Hypothalamus (tissue), 51 donors: ENCODE measurements around the gene PRELID1.
A peak's percentile ranks its signal among the peaks of the same experiment; 100 is the strongest.

Experiments
- DNase-seq, 51 donors: peaks; one replicate each; lab custom pipeline; 2025; lab: John Stamatoyannopoulos, UW

PRELID1 gene

DNA sequence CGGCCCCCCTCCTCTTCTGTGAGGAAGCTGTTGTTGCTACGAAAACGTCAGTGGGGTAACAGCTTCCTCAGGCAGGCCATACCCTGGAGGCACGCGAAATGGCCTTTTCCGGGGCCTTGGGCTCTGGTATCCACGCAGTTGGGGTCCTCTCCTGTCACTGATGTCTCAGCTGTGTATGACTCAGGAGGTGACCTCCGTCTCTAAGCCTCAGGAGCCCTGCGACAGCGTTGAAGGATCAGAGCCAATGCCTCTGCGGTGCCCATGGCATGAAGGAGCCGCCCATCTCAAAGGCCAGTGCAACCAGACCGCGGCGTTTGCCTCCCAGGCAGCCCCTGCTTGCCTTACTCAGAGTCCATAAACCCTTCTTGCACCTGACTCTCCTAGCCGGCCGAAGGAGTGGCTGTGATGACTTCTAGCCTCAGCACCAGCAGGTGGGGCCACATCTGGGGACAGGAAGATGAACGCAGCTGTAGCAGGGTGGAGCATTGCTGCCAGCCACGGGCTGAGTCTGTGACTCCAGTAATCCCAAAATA is 9.1 kb downstream of the PRELID1 start:
- DNase-seq = no peak

DNA sequence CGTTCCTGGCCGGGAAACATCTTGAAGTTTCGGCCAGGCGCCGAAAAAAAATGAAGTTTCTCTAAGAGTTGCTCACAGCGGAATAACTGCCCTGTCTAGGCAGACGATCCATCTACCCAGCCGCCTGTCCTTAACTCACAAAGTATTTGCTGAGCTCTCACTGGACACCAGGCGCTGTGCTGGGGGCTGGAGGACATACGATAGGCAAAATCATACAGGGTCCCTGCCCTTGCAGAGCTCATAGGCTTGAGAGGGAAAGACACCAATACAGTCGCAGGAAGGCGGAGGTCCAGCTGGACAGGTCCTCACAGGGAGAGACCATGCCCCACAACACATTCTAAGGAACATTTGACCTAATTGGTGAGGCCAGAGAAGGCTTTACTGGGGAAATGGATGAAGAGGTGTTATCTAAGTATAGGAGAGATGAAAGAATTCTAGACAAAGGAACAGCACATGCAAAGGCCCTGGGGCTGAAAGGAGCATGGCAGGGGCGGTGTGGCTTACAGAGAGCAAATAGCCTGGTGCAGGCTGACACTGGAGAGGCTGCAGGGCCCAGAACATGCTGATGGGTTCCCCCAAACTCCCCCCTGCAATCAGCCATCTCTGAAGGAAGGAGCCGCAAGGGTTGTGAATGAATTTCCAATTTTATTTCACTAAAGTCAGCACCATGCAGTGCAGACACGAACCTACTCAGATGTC is 10.1 kb downstream of the PRELID1 start:
- DNase-seq = no peak

DNA sequence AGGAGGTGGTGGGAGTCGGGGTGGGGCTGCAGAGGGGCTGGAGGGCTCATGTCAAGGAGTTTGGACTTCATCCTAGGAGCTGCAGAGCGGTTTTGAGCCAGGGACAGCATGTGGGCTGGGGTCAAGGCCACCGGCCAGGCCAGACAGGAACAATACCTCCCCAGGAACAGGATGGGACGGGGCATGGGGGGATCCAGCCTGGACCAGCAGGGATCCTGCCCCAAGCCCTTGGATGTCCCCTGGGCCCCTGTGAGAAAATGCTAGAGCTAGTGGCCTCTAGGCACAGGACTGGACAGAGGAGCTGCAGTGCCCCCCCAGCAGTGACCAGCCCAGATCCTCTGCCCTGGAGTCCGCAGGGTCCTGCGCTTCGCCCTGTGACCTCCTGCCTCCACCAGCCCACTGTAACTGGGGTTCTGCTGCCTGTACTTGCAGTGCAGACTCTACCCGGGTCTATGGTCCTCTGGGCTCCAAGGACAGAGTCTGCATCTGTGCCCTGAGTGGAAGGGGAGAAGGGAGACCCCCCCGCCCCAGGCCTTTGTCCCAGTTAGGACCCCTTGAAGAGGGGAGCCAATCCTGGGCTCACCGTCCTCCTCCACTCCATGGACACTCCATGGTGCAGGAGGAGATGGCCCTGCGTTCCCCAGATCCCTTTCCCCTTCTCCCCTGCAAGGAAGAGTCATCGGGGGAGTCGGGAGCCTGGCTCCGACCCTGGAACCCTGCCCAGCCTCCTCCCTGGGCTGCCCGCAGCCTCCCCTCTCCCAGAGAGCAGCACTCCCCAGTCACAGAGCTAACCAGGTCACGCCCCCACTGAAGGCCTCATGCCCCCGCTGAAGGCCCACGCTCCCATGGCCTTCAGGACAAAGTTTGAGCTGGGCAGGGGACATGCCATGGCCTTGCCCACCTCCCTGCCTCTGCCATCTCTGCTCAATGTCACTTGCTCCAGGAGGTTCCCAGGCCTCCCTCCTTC is 11.1 kb downstream of the PRELID1 start:
- no peak for DNase-seq

DNA sequence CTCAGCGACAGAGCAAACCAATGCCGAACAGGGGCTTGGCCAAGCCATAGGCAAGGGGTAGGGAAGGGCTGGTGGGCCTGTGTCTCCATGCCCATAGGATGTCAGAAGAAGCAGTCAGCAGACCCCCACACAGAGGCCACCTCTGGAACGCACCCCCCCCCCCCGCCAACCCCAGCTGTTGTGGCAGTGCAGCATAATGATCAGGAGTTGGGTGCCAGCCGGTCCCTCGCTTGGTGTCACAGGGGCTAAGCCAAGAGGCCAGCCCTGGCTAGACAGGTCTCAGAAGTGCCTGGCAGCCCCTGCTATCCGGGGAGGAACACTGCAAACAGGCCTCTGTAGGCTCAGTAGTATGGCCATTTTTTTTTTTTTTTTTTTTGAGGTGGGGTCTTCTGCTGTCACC is 11.8 kb downstream of the PRELID1 start:
- DNase-seq = no peak

DNA sequence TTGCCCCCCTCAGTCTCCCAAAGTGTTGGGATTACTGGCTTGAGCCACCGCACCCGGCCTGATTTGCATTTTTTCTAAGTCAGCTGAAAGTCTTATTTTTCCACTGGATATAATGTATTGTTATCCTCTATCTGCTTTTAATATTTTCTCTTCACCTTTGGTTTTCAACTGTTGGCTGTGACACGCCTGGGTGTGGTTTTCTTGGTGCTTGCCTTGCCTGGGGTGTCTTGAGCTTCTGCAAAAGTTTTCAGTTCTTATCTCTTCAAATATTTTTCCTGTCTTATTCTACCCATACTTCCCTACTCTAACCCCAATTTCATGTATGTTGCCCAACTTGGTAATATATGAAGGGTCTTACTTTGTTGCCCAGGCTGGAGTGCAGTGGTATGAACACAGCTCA is 12.4 kb downstream of the PRELID1 start:
- DNase-seq = no peak

DNA sequence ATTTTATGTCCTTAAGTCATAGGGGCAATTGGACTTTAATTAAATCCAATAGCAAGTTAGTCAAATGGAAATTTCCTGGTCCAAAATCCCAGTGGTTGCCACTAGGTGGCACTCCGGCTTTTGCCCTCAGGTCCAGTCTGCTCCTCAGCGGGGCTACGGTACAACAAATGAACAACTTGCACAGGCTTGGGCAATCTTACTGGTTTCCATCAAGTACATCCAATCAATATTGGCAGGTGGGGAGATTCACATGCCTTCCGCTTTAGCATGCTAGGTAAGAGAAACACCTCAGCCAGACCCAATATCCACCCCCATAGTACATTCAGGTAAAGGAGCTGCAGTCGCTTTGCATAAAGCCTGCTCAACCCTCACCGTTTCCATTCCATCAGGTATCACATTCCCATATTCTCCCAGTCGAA is 14.4 kb downstream of the PRELID1 start:
- DNase-seq = peak in 34 of 51 donors; percentile 3 to 72 (median 40)

DNA sequence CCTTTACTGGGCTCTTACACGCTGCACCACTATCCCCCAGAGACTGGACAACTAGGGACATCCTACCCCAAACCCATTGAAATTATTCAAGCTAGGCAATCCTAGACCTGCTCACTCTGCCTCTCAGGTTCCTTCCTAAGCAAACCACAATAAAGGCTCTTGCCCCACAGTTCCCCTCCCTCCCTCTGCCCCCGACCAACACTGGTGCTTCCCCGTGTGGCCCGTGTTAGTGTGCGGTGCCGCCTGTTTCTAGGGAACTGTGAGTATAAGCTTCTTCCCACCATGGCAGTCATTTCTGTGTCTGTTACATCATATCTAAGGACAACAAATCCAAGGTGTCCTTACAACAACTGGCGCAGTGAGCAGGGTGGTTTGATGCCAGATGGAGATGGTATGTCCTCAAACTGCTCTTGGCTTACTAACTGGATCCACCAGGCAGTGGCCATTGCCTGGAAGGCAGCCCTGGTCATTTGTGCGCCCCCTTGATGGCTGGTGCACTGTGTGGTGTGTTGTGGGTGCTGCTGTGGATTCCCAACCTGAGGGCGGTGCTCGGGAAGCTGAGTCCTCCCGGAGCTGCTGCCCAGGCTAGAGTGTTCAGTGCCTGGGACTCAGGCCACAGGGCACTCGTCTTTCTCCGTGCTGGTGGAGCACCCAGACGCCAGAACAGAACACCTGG is 16.5 kb downstream of the PRELID1 start:
- DNase-seq = no peak

DNA sequence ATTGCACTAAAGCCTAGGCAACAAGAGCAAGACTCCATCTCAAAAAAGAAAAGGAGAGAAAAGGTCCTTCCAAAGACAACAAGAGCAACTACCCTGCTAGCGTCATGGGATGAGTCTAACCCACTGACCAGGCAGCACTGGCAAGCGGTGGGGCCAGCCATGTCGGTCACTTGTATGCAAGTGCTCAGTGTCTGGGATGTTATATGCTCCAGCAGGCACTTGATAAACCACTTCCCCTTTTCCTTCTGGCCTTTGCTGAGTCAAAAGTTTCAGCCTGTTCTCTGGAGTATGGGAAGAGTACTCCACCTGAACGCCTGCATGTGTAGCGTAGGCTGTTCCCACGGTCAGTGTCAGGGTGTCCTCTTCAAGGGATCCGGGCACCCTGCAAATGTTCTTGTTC is 17.3 kb downstream of the PRELID1 start:
- DNase-seq = no peak

DNA sequence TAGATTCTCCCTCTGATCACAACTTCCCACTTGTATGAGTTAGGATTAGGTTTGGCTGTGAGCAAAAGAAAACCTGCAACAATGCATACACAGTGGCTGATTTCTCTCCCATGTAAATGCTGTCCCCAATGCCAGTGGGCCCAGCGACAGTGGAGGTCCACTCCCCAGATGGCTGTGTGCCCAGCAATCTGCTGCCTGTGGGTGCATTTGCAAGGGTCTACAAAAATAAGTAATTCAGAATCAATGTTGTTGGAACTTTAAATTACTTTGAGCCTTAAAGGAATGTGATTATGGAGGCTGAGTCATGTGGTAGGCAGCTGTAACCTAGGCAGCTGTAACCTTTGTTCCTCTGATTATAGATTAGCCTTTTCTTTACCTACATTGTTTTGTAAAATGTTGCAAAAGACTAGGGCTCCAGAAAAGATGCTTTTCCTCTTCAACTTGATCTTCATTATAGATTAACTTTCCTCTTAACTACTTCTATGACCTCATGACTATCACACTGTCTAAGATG is 22.3 kb downstream of the PRELID1 start:
- DNase-seq = no peak

DNA sequence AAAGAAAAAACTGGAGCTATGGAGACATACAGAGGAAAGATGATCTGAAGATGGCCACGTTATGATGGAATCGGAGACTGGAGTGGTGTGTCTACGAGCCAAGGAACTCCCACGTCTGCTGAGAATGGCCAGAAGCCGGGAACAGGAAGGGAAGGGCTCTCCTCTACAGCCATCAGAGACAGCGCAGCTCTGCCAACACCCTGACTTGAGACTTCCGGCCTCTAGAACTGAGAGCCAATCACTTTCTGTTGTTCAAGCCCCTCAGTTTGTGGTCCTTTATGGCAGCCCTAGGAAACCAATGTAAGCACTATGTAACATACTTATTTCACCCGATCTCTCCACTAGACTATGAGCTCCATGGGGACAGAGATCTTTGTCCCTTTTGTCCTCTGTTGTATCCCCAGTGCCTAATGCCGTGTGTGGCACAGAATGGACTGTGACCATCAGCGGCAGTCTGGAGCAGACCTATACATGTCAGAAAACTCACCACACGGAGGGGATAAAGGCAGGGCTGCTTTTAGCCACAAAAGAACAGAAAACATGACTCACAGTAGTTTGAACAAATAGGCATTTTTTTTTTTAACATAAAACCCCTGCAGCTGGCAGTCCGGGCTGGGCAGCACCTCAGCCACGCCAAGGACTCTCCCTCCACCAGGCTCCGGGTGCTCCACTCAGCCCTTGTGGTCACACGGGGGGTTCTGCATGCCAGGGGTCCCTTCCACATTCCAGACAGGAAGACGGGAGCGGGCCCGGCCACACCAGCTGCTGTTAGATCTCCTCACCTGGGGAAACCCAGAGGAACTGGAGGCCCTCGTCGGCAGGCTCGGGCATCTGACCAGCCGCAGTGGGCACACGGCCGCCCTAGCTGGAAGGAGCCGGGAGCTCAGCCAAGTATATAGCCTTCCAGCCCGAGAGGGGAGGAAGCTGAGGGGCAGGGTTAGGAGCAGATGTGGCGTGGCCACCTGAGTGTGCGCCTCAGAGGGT is 24.2 kb downstream of the PRELID1 start:
- no peak for DNase-seq

DNA sequence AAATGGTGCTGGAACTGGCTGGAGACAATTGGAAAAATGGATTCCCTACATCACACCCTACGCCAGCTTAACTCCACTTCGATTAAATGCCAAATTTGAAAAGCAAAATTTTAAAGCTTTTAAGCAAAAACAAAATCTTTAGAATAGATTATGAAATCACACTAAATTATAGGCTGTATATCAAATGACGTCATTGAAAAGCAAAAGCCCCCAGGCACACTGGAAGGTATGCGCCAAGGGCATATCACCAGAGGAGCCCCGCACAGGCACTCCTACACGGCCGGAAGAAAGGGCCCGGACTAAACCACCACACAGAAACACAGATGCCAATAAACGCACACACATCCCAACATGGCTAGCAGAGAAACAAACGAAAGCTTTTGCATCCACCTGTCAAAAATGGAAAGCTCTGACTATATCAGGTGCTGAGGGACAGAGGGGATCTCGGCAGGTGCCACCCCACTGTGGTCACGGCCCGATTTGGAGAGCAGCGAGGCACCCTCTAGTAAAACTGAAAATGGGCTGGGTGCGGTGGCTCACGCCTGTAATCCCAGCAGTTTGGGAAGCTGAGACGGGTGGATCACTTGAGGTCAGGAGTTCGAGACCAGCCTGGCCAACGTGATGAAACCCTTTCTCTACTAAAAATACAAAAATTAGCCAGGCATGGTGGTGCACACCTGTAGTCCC is 25.1 kb downstream of the PRELID1 start:
- DNase-seq = no peak

DNA sequence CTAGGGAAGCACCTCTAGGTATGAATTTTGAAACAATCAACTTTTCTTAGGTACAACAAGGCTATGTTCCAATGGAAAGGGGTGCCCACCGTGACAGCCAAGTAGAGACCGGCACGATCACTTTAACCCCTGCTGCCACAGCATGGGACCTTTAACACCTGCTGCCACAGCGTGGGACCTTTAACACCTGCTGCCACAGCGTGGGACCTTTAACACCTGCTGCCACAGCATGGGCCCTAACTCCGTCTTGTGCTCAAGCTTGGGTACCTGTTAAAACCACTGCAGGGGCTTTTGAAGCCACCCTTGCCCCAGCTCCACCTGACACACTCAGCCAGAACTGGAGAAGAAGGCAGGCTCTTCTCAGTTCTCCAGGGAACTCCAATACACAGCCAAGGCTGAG is 26.3 kb downstream of the PRELID1 start:
- DNase-seq = no peak

DNA sequence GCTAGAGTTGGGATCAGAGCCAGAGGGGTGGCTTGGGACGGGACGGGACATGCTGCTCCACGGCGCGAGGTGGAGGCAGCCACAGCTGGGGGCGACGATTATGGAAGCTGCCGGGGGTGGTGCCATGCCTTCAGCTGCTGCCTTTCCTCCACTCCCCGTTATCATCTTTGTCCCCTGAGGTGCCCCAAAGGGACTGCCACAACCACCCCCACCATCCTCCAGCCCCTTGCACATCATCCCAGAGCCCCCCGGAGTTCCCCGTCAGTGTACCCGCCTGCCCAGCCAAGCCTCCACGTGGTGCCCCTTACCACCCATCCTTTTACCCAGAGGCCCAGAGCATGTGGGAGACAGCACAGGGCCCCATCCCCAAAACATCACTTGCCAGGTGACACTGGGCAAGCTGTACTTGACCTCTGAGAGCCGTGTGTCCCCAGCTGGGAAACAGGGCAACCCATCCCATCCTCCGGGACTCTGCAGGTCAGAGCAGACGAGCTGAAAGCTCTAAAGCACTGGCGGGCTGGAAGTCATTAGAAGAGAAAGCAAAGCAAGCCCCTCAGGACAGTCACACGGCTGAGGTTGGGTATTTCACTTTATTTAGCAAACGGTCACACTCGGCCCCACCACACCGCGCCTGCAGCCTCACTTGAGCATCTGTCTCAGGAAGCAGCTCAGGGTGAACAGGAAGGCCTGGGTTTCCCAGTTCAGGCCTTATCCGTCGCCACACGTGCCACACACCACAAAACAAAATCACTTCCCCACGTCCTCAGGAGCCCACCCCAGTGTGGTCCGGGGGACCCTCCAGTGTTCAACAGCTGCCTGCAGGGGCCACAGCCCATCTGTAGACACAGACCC is 27.6 kb downstream of the PRELID1 start:
- no peak for DNase-seq

DNA sequence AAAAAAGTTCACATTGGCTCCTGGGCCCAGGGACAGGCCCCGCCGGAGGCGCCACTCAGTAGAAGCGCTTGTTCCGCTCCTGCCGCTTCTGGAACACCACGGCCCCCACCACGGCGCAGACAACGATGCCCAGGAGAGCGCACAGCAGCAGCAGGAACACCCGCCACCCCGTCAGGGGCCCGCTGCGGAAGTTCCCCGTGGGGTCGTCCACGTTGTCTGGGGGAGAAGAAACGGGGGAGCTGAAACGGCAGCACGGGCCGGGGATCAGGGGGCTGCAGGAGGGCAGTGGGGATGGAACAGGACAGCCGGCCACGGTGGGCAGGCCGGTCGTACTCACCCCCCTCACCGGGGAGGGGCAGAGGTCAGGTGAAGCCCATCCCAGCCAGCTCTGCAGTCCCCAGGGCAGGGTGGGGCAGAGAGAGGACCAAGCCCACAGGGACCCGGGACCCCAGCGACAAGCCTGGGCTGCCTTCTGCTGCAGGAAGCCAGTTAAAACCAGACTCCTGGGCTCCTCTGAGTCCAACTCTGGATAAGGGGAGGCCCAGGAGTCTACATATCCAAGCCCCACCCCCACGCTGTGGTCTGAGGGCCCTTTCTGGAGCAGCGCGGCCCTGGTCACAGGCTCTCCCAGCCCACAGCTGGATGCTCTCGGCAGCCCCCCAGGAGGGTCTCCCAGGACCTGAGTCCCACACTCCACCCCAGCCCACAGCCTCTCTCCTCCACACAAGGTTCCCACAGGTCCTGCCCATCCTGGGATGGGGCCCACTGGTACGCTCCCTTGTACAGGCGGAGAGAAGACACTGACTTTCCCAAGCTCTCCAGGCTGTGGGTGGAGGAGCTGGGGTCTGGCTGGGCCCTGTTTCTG is 28.7 kb downstream of the PRELID1 start:
- no peak for DNase-seq

DNA sequence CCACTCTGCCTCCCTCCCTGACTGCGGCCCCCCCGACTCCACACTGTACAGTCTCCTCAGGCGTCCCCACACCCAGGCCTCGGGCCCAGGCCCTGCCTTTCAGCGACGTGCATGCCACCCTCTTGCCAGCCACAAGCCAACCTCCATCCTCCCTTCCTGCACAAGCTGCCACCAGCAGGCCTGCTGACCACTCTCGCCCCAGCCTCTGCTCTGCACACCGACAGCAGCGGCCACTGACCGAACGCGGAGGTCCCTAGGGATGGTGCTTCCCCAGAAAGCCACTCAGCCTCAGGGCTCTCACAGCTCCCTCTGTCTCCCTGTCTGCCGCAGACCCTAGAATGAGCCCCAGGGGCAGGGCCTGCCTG is 29.3 kb downstream of the PRELID1 start:
- no peak for DNase-seq

DNA sequence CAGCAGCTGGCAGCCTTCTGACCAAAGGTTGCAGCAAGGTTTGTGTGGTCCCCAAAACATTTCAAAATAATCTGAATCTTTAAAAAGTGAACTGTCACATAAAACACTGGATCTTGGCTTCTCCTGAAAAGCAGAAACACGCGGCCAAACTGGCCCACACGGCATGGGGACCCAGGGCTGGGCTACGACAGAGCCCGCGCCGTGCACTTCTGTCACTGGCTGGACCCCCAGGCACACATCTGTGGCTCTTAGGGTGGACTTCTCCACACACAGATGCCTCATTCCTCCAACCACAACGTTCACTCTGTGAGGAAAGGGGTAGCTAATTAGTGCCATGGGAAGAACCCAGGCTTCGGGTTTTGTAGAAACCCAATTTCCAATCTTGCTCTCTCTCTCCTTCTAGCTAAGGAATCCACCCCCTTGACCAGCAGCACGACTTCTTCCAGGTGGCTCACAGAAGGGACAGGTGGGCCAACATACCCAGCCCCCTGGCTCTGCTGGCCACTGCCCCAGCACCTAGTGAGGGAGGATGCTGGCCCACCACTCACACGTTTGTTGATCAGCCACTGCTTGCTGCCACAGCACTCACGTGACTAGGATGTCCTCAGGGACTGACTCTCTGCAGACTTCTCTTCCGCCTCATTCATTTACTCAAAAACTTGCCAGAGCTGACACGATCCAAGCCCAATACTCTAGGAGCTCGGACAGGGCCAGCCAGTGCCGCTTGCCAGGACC is 30.0 kb downstream of the PRELID1 start:
- DNase-seq = no peak

DNA sequence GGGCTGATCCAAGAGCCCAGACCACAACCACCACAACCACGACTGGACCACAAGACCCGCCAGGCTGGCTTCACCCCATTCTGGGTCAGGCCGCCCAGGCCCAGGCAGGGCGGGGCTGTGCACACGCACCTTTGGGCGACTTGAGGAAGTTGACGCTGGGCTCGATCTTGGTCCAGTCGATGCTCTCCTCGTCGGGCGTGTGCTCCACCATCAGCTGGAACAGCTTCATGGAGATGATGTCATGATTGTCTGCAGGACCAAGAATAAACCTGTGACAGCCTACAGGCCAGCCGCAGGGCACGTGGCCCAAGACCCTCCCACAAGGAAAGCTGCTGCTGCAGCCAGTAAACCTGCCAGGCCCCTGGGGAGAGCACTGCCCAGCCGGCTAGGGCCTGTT is 30.6 kb downstream of the PRELID1 start:
- no peak for DNase-seq
